ENCODE results near the gene CBR1. TPM values are rescaled to one million over a fixed set of nuclear protein-coding genes. Genes with fewer than 3 reads are reported as not detected.

The CBR1 gene
- polyA plus RNA-seq, 1 donor (not counting 4 experiments of a cell fraction or from before 2014, with no cell fraction given): 207 TPM

- Histone ChIP-seq H3K79me2 (ENCODE audit: control insufficient read depth, insufficient read depth, low read length) (peaks cover 4% of the 10 kb centered on the region), H3K9me1 (ENCODE audit: control insufficient read depth, extremely low read depth, insufficient read depth, low read length) (no peaks in the 10 kb centered on the region), H3K4me3 (ENCODE audit: control insufficient read depth in 2 of 3, extremely low read depth in 1 of 3, insufficient read depth in 2 of 3, low read depth in 1 of 3, low read length in 3 of 3) (no peak overlapping the region), H3K9ac (ENCODE audit: control insufficient read depth, extremely low read depth, insufficient read depth, low read length) (no peak overlapping the region), H3K4me1 (ENCODE audit: control insufficient read depth, extremely low read depth, insufficient read depth, low read length) (peaks cover 11% of the 10 kb centered on the region), H3K27me3 (ENCODE audit: control insufficient read depth, extremely low read depth, insufficient read depth, low read length) (no peaks in the 10 kb centered on the region), H3K27ac (ENCODE audit: control insufficient read depth, insufficient read depth, low read length) (no peak overlapping the region), H3K9me3 (ENCODE audit: control insufficient read depth, low read depth, low read length) (no peaks in the 10 kb centered on the region), H2AFZ (ENCODE audit: control insufficient read depth, low read length) (no peak overlapping the region), H3K4me2 (ENCODE audit: control insufficient read depth, extremely low read depth, insufficient read depth, low read depth, low read length) (no peak overlapping the region), H3K36me3 (ENCODE audit: control insufficient read depth in 2 of 2, extremely low read depth in 1 of 2, insufficient read depth in 2 of 2, low read length in 2 of 2) (no peaks in the 10 kb centered on the region), H4K20me1 (ENCODE audit: control insufficient read depth, extremely low read depth, insufficient read depth, low read length) (no peaks in the 10 kb centered on the region)
- dilution Hi-C loops (cut with MboI; ENCODE audit: extremely low pct_ligation_motif_present, low sequenced_read_pairs): no loop called here
- FAIRE-seq (no peak), DNase-seq (ENCODE audit: low read depth, low spot score) (no peak)
- TF ChIP-seq EZH2 (IDR thresholded peaks at IDR 0.05; ENCODE audit: low read length): no peak
- TF ChIP-seq, protein P1, sequence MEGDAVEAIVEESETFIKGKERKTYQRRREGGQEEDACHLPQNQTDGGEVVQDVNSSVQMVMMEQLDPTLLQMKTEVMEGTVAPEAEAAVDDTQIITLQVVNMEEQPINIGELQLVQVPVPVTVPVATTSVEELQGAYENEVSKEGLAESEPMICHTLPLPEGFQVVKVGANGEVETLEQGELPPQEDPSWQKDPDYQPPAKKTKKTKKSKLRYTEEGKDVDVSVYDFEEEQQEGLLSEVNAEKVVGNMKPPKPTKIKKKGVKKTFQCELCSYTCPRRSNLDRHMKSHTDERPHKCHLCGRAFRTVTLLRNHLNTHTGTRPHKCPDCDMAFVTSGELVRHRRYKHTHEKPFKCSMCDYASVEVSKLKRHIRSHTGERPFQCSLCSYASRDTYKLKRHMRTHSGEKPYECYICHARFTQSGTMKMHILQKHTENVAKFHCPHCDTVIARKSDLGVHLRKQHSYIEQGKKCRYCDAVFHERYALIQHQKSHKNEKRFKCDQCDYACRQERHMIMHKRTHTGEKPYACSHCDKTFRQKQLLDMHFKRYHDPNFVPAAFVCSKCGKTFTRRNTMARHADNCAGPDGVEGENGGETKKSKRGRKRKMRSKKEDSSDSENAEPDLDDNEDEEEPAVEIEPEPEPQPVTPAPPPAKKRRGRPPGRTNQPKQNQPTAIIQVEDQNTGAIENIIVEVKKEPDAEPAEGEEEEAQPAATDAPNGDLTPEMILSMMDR (optimal IDR thresholded peaks at IDR 0.05 in 1 of 3, IDR thresholded peaks at IDR 0.05 in 1 of 3, conservative IDR thresholded peaks at IDR 0.05 in 1 of 3; ENCODE audit: extremely low read depth in 1 of 3, insufficient read depth in 2 of 3, low read length in 3 of 3): no peak
Measured at GRCh38 chr21:36063375-36064084, 6.3 kb upstream of the CBR1 start.

DNA sequence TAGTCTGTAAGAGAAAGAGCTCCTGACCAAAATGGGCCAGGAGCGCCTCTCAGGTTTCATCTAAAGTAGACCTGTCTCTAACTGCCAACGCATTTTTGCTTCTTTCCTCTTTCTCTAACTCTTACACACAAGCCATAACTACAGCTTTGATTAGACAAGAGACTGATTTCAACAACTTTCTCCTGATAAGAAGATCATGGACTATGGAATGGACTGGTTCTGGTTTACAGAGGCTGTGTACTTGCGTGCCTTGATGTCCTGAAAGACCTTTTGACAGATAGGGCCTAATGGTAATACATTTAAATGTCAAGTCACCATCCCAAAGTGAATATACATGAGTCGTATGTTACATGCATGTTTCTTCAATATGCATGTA lies 5.8 kb upstream of the CBR1 start:
- H3K9ac ChIP-seq (ENCODE audit: control insufficient read depth, extremely low read depth, insufficient read depth, low read length): no peak overlapping the region
- DNase-seq (ENCODE audit: low read depth, low spot score): no peak
- H3K4me2 ChIP-seq (ENCODE audit: control insufficient read depth, extremely low read depth, insufficient read depth, low read depth, low read length): no peak overlapping the region
- no peak overlapping the region for H3K27ac ChIP-seq (ENCODE audit: control insufficient read depth, insufficient read depth, low read length)
- no peak overlapping the region for H3K4me3 ChIP-seq (ENCODE audit: control insufficient read depth in 2 of 3, extremely low read depth in 1 of 3, insufficient read depth in 2 of 3, low read depth in 1 of 3, low read length in 3 of 3)
- peaks cover 2% of the 10 kb centered on the region for H3K79me2 ChIP-seq (ENCODE audit: control insufficient read depth, insufficient read depth, low read length)
- H2AFZ ChIP-seq (ENCODE audit: control insufficient read depth, low read length): no peak overlapping the region
- H3K9me3 ChIP-seq (ENCODE audit: control insufficient read depth, low read depth, low read length): peaks cover 4% of the 10 kb centered on the region
- H3K27me3 ChIP-seq (ENCODE audit: control insufficient read depth, extremely low read depth, insufficient read depth, low read length): no peaks in the 10 kb centered on the region
- TF ChIP-seq, protein P1 (optimal IDR thresholded peaks at IDR 0.05 in 1 of 3, IDR thresholded peaks at IDR 0.05 in 1 of 3, conservative IDR thresholded peaks at IDR 0.05 in 1 of 3; ENCODE audit: extremely low read depth in 1 of 3, insufficient read depth in 2 of 3, low read length in 3 of 3): no peak
- TF ChIP-seq EZH2 (IDR thresholded peaks at IDR 0.05; ENCODE audit: low read length): no peak
- FAIRE-seq: no peak
- dilution Hi-C loops (cut with MboI; ENCODE audit: extremely low pct_ligation_motif_present, low sequenced_read_pairs): no loop called here
- no peaks in the 10 kb centered on the region for H3K9me1 ChIP-seq (ENCODE audit: control insufficient read depth, extremely low read depth, insufficient read depth, low read length)
- H4K20me1 ChIP-seq (ENCODE audit: control insufficient read depth, extremely low read depth, insufficient read depth, low read length): no peaks in the 10 kb centered on the region
- no peaks in the 10 kb centered on the region for H3K36me3 ChIP-seq (ENCODE audit: control insufficient read depth in 2 of 2, extremely low read depth in 1 of 2, insufficient read depth in 2 of 2, low read length in 2 of 2)
- H3K4me1 ChIP-seq (ENCODE audit: control insufficient read depth, extremely low read depth, insufficient read depth, low read length): peaks cover 6% of the 10 kb centered on the region

Data from keratinocyte (primary cell).